Measurements from ENCODE around the gene CHRNA1. TPM values are rescaled to one million over a fixed set of nuclear protein-coding genes. Genes with fewer than 3 reads are reported as not detected.
"Not testable (repeated sequence)": the region's sequence is repeated elsewhere in the genome, so short reads cannot be mapped to it uniquely, and the experiment has no call there.

The CHRNA1 gene
- total RNA-seq, 1 donor from 2014 or later = 0.51 TPM

GRCh38 chr2:174711206-174711605 is 53.1 kb downstream of the CHRNA1 start:
- DNase-seq = no peak

DNA sequence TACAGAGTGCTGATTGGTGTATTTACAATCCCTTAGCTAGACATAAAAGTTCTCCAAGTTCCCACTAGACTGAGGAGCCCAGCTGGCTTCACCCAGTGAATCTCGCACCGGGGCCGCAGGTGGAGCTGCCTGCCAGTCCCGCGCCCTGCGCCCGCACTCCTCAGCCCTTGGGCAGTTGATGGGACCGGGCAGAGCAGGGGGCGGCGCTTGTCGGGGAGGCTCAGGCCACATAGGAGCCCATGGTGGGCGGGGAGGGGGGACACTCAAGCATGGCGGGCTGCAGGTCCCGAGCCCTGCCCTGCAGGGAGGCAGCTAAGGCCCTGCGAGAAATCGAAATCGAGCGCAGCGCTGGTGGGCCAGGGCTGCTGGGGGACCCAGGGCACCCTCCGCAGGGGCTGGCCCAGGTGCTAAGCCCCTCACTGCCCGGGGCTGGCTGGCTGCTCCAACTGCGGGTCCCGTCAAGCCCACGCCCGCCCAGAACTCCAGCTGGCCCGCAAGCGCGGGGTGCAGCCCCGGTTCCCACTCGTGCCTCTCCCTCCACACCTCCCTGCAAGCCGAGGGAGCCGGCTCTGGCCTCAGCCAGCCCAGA is 54.8 kb downstream of the CHRNA1 start:
- DNase-seq = not testable (repeated sequence)

DNA sequence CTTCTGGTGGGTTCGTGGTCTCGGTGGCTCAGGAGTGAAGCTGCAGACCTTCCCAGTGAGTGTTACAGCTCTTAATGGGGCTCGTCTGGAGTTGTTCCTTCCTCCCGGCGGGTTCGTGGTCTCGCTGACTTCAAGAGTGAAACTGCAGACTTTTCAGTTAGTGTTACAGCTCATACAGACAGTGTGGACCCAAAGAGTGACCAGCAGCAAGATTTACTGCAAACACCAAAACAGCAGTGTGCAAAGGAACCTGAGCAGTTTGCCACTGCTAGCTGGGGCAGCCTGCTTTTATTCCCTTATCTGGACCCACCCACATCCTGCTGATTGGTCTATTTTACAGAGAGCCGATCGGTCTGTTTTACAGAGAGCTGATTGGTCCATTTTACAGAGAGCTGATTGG is 55.6 kb downstream of the CHRNA1 start:
- DNase-seq = no peak

GRCh38 chr2:174705321-174705720 is 59.0 kb downstream of the CHRNA1 start:
- no peak for DNase-seq

DNA sequence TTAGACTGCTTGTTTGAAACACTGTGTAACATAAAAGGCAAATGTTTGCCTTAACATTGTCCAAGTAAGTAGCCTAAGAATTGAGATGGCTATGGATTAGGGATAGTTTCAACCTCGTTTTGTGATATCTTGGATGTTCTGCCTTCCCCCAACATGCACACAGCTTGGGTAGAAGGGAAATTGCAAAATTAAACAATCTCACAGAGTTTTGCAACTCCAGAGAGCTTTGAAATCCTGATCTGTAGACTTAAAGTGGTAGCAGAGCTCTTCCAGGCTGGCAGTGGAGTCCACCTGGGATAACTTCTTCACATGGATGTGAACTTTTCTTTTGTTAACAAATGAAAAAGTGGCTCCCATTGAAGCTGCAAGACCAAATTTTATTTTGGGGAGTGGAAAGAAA is 59.6 kb downstream of the CHRNA1 start:
- no peak for DNase-seq

DNA sequence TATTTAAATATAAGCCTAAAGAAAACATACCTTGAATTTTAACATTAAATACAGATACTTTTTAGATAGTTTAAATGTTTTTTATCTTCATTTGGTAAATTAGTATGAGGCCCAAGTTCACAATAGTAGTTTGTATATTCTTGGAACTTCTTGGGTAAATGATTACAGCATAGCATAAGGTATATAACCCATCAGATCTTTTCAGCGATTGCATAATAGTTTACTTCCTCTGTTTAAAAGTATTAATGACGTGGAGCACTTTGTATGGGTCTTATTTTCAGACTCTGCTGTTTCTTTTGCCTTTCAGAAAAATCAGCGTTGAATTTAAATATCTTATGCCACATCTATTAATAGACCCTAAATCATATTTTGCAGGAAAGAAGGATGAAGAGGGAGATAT is 60.2 kb downstream of the CHRNA1 start:
- DNase-seq = no peak

DNA sequence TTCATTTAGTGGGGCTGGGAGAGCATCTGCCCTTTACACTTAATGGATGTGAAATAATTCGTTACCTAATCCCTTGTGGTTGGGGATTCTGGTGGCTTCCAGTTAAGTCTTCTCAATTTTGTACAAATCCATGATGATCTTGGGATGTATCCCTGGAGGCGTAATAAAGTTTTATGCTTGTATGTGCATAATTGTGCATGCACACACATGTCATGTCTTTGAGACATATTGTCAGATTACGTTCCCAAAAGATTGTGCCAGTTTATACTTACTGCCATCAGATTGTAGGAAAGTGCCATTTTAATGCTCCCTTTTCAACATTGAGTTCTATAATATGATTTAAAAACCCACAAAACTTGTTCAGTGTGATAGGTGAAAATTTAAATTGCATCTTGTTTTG is 60.8 kb downstream of the CHRNA1 start:
- DNase-seq = no peak

GRCh38 chr2:174702541-174702940 is 61.7 kb downstream of the CHRNA1 start:
- DNase-seq = no peak

DNA sequence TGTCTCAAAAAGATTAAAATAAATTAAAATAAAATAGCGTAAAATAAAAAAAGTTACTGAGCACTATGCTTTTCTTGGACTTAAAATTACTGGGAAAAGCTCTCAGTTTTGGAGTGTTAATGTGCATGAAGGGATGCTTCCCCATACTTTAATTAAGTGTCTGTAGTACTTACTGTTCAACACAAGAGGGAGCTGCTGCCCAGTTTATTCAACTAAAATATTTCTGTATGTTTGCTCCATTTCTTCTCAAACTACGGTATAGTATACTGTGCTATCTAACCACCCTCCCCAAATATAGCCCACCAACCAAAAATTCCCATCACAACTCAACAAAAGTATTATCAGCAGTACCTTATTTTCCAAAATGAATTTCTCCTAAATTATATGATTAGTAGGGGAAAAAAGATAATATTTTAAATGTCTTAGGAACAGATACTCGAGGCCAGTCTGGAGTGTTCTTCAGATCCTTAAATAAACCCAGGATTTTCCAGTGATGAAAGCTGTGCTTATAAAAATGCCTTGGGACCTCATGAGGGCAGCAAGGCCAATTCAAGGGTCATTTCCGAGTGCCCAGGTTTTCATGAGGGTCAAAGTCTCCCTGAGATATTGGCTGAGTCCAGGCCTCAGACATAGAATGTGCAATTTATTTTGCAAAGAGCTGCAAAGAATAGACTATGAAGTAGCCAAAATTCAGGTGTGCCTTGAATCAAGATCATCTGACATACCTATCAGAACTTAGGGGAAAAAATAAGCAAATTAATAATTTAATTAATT is 64.1 kb downstream of the CHRNA1 start:
- peak; percentile 75 for DNase-seq

Other genes with a start within 250 kb of the CHRNA1 start
- 13.5 and 14.1 TPM in 2 replicates for gene WIPF1, start 166.7 kb downstream of the CHRNA1 start, total RNA-seq
- gene CHN1, start 240.9 kb upstream of the CHRNA1 start, total RNA-seq = 17.1 and 18.5 TPM in 2 replicates